ENCODE results near the gene TRIM71.
"Not testable (repeated sequence)": the region's sequence is repeated elsewhere in the genome, so short reads cannot be mapped to it uniquely, and the experiment has no call there.

TRIM71 gene

GRCh38 chr3:32912046-32912445 is 94.2 kb downstream of the TRIM71 start:
- H3K4me1 ChIP-seq: no peaks in the 10 kb centered on the region
- no peak overlapping the region for H3K4me2 ChIP-seq
- no peak overlapping the region for H3K4me3 ChIP-seq
- no peak for TF ChIP-seq Cebpa-rat (IDR thresholded peaks at IDR 0.05)
- H3K36me3 ChIP-seq: no peaks in the 10 kb centered on the region
- no peaks in the 10 kb centered on the region for H4K20me1 ChIP-seq
- H3K9me3 ChIP-seq: peaks cover 14% of the 10 kb centered on the region
- H3K27me3 ChIP-seq: no peaks in the 10 kb centered on the region
- H3K27ac ChIP-seq: no peak overlapping the region
- H3K9ac ChIP-seq: no peak overlapping the region

- no peaks in the 10 kb centered on the region for H3K36me3 ChIP-seq
- no peaks in the 10 kb centered on the region for H3K27me3 ChIP-seq
- H3K9ac ChIP-seq: no peak overlapping the region
- H3K4me2 ChIP-seq: no peak overlapping the region
- peaks cover 33% of the 10 kb centered on the region for H3K9me3 ChIP-seq
- no peak overlapping the region for H3K4me3 ChIP-seq
- H3K27ac ChIP-seq: no peak overlapping the region
- TF ChIP-seq Cebpa-rat (IDR thresholded peaks at IDR 0.05): no peak
- H4K20me1 ChIP-seq: no peaks in the 10 kb centered on the region
- H3K4me1 ChIP-seq: no peaks in the 10 kb centered on the region
Measured at GRCh38 chr3:32913790-32914446, 96.1 kb downstream of the TRIM71 start.

- peaks cover 35% of the 10 kb centered on the region for H3K9me3 ChIP-seq
- H3K27me3 ChIP-seq: no peaks in the 10 kb centered on the region
- H3K36me3 ChIP-seq: no peaks in the 10 kb centered on the region
- H3K27ac ChIP-seq: no peak overlapping the region
- TF ChIP-seq Cebpa-rat (IDR thresholded peaks at IDR 0.05): no peak
- no peaks in the 10 kb centered on the region for H4K20me1 ChIP-seq
- H3K4me2 ChIP-seq: no peak overlapping the region
- H3K4me1 ChIP-seq: no peaks in the 10 kb centered on the region
- no peak overlapping the region for H3K9ac ChIP-seq
- H3K4me3 ChIP-seq: no peak overlapping the region
Measured at GRCh38 chr3:32919920-32920319, 102.1 kb downstream of the TRIM71 start.

GRCh38 chr3:32922078-32922477 is 104.3 kb downstream of the TRIM71 start:
- Histone ChIP-seq H3K4me3 (no peak overlapping the region), H3K4me2 (no peak overlapping the region), H3K4me1 (no peaks in the 10 kb centered on the region), H3K9ac (no peak overlapping the region), H3K27ac (no peak overlapping the region), H4K20me1 (no peaks in the 10 kb centered on the region), H3K27me3 (no peaks in the 10 kb centered on the region), H3K9me3 (peaks cover 20% of the 10 kb centered on the region), H3K36me3 (no peaks in the 10 kb centered on the region)
- TF ChIP-seq Cebpa-rat (IDR thresholded peaks at IDR 0.05): no peak

- no peak for TF ChIP-seq Cebpa-rat (IDR thresholded peaks at IDR 0.05)
- no peak overlapping the region for H3K4me3 ChIP-seq
- H3K9ac ChIP-seq: no peak overlapping the region
- no peak overlapping the region for H3K27ac ChIP-seq
- no peaks in the 10 kb centered on the region for H3K36me3 ChIP-seq
- H3K27me3 ChIP-seq: no peaks in the 10 kb centered on the region
- H3K4me1 ChIP-seq: no peaks in the 10 kb centered on the region
- H3K9me3 ChIP-seq: 0 out of 2 replicates have a peak, but pooled peaks cover 12% of the 10 kb centered on the region
- H3K4me2 ChIP-seq: no peak overlapping the region
- no peaks in the 10 kb centered on the region for H4K20me1 ChIP-seq
Measured at GRCh38 chr3:32930161-32930560, 112.4 kb downstream of the TRIM71 start.

- not testable (repeated sequence) for H3K4me1 ChIP-seq, H3K36me3 ChIP-seq, H4K20me1 ChIP-seq, H3K4me3 ChIP-seq, H3K4me2 ChIP-seq, H3K27ac ChIP-seq, H3K9ac ChIP-seq, H3K27me3 ChIP-seq
- H3K9me3 ChIP-seq: 0 out of 2 replicates have a peak, but pooled peaks cover 12% of the 10 kb centered on the region
Measured at GRCh38 chr3:32931273-32931672, 113.5 kb downstream of the TRIM71 start.

GRCh38 chr3:32934150-32934742 is 116.4 kb downstream of the TRIM71 start:
- no peaks in the 10 kb centered on the region for H3K36me3 ChIP-seq
- no peaks in the 10 kb centered on the region for H4K20me1 ChIP-seq

GRCh38 chr3:32937331-32937730 is 119.5 kb downstream of the TRIM71 start:
- Histone ChIP-seq H4K20me1 (no peaks in the 10 kb centered on the region), H3K9ac (no peak overlapping the region), H3K4me1 (peaks cover 7% of the 10 kb centered on the region; the same call in 1 of the 2 replicates), H3K27ac (no peak overlapping the region), H3K4me3 (no peak overlapping the region), H3K9me3 (no peaks in the 10 kb centered on the region), H3K4me2 (no peak overlapping the region), H3K27me3 (no peaks in the 10 kb centered on the region), H3K36me3 (no peaks in the 10 kb centered on the region)
- no peak for TF ChIP-seq Cebpa-rat (IDR thresholded peaks at IDR 0.05)

More at GRCh38 chr3:32934150-32934742, 116.4 kb downstream of the TRIM71 start:
- 0 out of 2 replicates have a peak, but pooled peaks cover 12% of the 10 kb centered on the region for H3K9me3 ChIP-seq
- no peak overlapping the region for H3K4me2 ChIP-seq
- H3K27me3 ChIP-seq: no peaks in the 10 kb centered on the region
- TF ChIP-seq Cebpa-rat (IDR thresholded peaks at IDR 0.05): no peak
- no peak overlapping the region for H3K9ac ChIP-seq
- no peak overlapping the region for H3K27ac ChIP-seq
- no peak overlapping the region for H3K4me3 ChIP-seq
- peaks cover 7% of the 10 kb centered on the region; the same call in 1 of the 2 replicates for H3K4me1 ChIP-seq

GRCh38 chr3:32939531-32940284 is 121.9 kb downstream of the TRIM71 start:
- H3K27me3 ChIP-seq: not testable (repeated sequence)

GRCh38 chr3:32940726-32941125 is 122.9 kb downstream of the TRIM71 start:
- TF ChIP-seq Cebpa-rat (IDR thresholded peaks at IDR 0.05): no peak
- no peak overlapping the region for H3K4me3 ChIP-seq
- H3K4me2 ChIP-seq: no peak overlapping the region

More at GRCh38 chr3:32939531-32940284, 121.9 kb downstream of the TRIM71 start:
- not testable (repeated sequence) for H3K9me3 ChIP-seq, H3K4me1 ChIP-seq, H3K27ac ChIP-seq, H3K4me2 ChIP-seq, H4K20me1 ChIP-seq, H3K36me3 ChIP-seq, H3K9ac ChIP-seq, H3K4me3 ChIP-seq

More at GRCh38 chr3:32940726-32941125, 122.9 kb downstream of the TRIM71 start:
- Histone ChIP-seq H3K27ac (no peak overlapping the region), H3K36me3 (no peaks in the 10 kb centered on the region), H3K27me3 (no peaks in the 10 kb centered on the region), H3K9ac (no peak overlapping the region), H4K20me1 (no peaks in the 10 kb centered on the region), H3K4me1 (peaks cover 7% of the 10 kb centered on the region; the same call in 1 of the 2 replicates), H3K9me3 (no peaks in the 10 kb centered on the region)

Measured in BLaER1 (cell line).